IPS-15b (cell line): ENCODE data around the gene MTUS2.

Experiments
- H3K27me3 ChIP-seq: one replicate; pipeline ENCODE4 v1.6.1; 2013; ENCODE audit warnings: low read length; ENCODE audit not compliant: control insufficient read depth, insufficient read depth
- H3K36me3 ChIP-seq: one replicate; pipeline ENCODE4 v1.6.1; 2013; ENCODE audit warnings: low read length; ENCODE audit not compliant: control insufficient read depth, insufficient read depth
- H3K4me1 ChIP-seq: one replicate; pipeline ENCODE4 v1.6.1; 2013; ENCODE audit warnings: mild to moderate bottlenecking, low read length; ENCODE audit not compliant: control insufficient read depth, insufficient read depth
- H3K4me3 ChIP-seq: one replicate; pipeline ENCODE4 v1.5.1; 2013; ENCODE audit warnings: low read depth, low read length
- H3K9ac ChIP-seq: one replicate; pipeline ENCODE4 v1.6.1; 2013; ENCODE audit warnings: low read depth, mild to moderate bottlenecking, low read length
- H3K9me3 ChIP-seq: one replicate; pipeline ENCODE4 v1.6.1; 2013; ENCODE audit warnings: mild to moderate bottlenecking, low read length; ENCODE audit not compliant: control insufficient read depth, insufficient read depth

The MTUS2 gene

DNA sequence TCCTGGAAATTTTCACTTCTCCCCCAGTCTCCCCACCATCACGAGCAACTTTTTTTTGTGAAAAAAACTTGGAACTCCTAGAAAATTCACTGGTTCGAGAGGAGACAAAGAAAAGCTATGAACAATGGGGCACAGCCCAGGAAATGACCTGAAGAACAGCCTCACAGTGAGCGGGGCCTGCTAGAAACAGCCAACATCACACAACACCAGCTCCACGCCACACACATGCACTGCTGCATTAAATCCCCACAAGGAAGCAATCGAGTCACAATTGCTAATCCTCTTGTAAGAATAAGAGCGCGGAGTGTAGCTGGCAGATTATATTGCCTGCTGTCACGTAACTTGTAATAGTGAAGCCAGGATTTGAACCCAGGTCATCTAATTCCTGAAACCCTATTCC lies 726.5 kb downstream of the MTUS2 start:
- Histone ChIP-seq H3K9ac (no peak overlapping the region), H3K27me3 (no peaks in the 10 kb centered on the region), H3K9me3 (no peaks in the 10 kb centered on the region), H3K4me3 (no peak overlapping the region), H3K4me1 (no peaks in the 10 kb centered on the region), H3K36me3 (peaks cover 5% of the 10 kb centered on the region)

DNA sequence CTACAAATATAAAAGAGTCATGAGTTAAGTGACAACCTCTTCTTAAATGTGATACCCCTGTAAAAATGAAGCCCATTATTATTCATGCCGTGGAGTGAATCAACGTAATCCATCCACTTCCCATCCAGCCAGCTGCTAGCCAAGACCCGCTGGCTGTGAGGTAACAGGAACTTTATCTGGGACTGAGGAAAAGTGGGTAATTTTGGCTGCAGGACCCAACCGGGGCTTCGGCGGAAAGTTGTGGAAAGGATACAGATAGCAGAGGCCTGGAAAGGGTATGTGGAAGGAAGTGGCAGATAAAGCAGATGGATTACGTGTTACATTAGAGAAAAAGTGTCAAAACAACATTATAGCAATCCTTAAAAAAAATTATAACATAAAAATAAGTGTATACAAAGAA lies 727.0 kb downstream of the MTUS2 start:
- H3K27me3 ChIP-seq, result no peaks in the 10 kb centered on the region
- no peaks in the 10 kb centered on the region for H3K9me3 ChIP-seq
- H3K4me1 ChIP-seq, result no peaks in the 10 kb centered on the region
- H3K4me3 ChIP-seq, result no peak overlapping the region
- no peak overlapping the region for H3K9ac ChIP-seq
- H3K36me3 ChIP-seq, result peaks cover 10% of the 10 kb centered on the region

GRCh38 chr13:29548722-29549121 lies 728.6 kb downstream of the MTUS2 start:
- Histone ChIP-seq H3K9me3 (no peaks in the 10 kb centered on the region), H3K27me3 (no peaks in the 10 kb centered on the region), H3K4me3 (no peak overlapping the region), H3K4me1 (no peaks in the 10 kb centered on the region), H3K9ac (no peak overlapping the region), H3K36me3 (peaks cover 13% of the 10 kb centered on the region)

DNA sequence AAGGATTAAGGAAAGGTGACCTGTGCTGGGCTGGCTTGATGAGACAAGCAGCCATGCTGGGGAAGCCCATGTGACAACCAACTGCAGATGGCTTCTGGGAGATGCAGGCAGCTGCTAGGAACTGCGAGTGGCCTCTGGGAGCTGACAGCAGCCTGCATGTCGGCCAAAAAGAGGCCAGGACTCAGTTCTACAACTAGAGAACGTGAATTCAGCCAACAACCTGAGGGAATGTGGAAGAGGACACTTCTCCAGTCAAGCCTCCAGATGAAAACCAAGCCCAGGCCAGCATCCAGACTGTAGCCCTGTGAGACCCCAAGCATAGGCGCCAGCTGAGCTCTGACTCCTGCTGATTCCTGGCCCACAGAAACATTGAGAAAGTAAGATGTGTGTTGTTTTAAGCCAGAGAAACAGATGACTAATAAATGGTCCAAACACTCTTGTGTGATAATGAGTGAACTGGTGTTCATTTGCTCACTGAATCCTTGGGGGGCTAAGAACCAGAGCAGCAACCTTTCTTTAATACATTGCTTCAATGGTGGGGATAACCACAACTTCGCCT lies 730.4 kb downstream of the MTUS2 start:
- Histone ChIP-seq H3K27me3 (no peaks in the 10 kb centered on the region), H3K4me3 (no peak overlapping the region), H3K9ac (no peak overlapping the region), H3K9me3 (no peaks in the 10 kb centered on the region), H3K4me1 (no peaks in the 10 kb centered on the region), H3K36me3 (peaks cover 13% of the 10 kb centered on the region)

DNA sequence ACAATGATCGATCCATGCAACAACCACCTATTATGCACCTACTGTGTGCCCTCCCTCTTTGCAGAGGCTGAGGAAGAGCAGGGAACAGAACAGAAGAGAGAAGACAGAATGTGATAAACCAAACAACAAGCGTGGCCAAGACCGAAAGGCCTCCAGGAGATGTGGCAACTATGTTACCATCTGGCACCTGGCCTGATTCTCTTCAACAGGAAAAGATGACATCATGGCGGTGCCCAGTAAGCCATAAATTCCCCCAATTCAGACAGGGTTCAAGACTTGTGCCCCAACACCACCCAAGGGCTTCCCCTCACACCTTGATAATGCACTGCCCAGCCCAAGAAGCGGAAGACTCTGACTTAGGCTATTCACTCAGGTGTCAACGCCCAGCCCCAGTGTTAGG lies 731.1 kb downstream of the MTUS2 start:
- H3K4me1 ChIP-seq, result no peaks in the 10 kb centered on the region
- no peak overlapping the region for H3K9ac ChIP-seq
- H3K4me3 ChIP-seq, result no peak overlapping the region
- H3K27me3 ChIP-seq, result no peaks in the 10 kb centered on the region
- H3K9me3 ChIP-seq, result no peaks in the 10 kb centered on the region
- H3K36me3 ChIP-seq, result peaks cover 13% of the 10 kb centered on the region
